Liver (tissue), 9 donors: ENCODE measurements around the gene ABCC3. TPM values are rescaled to one million over a fixed set of nuclear protein-coding genes. Genes with fewer than 3 reads are reported as not detected.

ENCODE experiments used
- DNase-seq: peaks from one replicate; pipeline ENCODE4 v3.0.0-alpha.2; 2017; ENCODE audit warnings: low spot score
- H3K27ac ChIP-seq, 2 donors: one replicate each; pipeline ENCODE4 v1.7.0; 2013; ENCODE audit warnings: inconsistent platforms in 2 of 2, low read length in 2 of 2, control low read depth in 1 of 2, low read depth in 1 of 2, mild to moderate bottlenecking in 1 of 2
- H3K27me3 ChIP-seq, 4 donors: one replicate each; pipeline versions ENCODE4 v1.6.1 to v1.7.0; 2013; ENCODE audit warnings: low read length in 3 of 4, inconsistent platforms in 1 of 4, mild to moderate bottlenecking in 1 of 4, moderate library complexity in 1 of 4; ENCODE audit not compliant: control insufficient read depth in 4 of 4, insufficient read depth in 4 of 4
- H3K36me3 ChIP-seq, 4 donors: one replicate each; pipeline versions ENCODE4 v1.6.1 to v1.7.0; 2013; ENCODE audit warnings: low read length in 3 of 4, mild to moderate bottlenecking in 3 of 4, low read depth in 1 of 4, moderate library complexity in 1 of 4; ENCODE audit not compliant: control insufficient read depth in 4 of 4, insufficient read depth in 3 of 4
- H3K4me1 ChIP-seq, 4 donors: one replicate each; pipeline versions ENCODE4 v1.6.1 to v1.7.0; 2013; ENCODE audit warnings: low read length in 3 of 4, mild to moderate bottlenecking in 3 of 4, moderate library complexity in 1 of 4; ENCODE audit not compliant: control insufficient read depth in 4 of 4, insufficient read depth in 4 of 4
- H3K4me3 ChIP-seq, 3 donors: one replicate each; pipeline versions ENCODE4 v1.6.1 to v1.7.0; 2013; ENCODE audit warnings: low read length in 3 of 3, control low read depth in 1 of 3, low read depth in 1 of 3, mild to moderate bottlenecking in 1 of 3
- H3K9ac ChIP-seq, 2 donors: one replicate each; pipeline ENCODE4 v1.7.0; 2013; ENCODE audit warnings: low read length in 2 of 2, mild to moderate bottlenecking in 2 of 2, moderate library complexity in 2 of 2, control low read depth in 1 of 2, low read depth in 1 of 2
- H3K9me3 ChIP-seq, 4 donors: one replicate each; pipeline versions ENCODE4 v1.6.1 to v1.7.0; 2013; ENCODE audit warnings: low read length in 3 of 4; ENCODE audit not compliant: control insufficient read depth in 4 of 4
- EGR1 ChIP-seq, 2 donors: IDR thresholded peaks; 2 replicates each; pipeline ENCODE4 v1.6.1; 2016 to 2018; ENCODE audit warnings: antibody characterized with exemption in 2 of 2, low read depth in 2 of 2
- FOXA1 ChIP-seq: IDR thresholded peaks from 2 replicates; pipeline ENCODE4 v1.6.1; 2016; ENCODE audit warnings: antibody characterized with exemption
- FOXA2 ChIP-seq: IDR thresholded peaks from 2 replicates; pipeline ENCODE4 v1.6.1; 2016; ENCODE audit warnings: antibody characterized with exemption
- GABPA ChIP-seq, 2 donors: IDR thresholded peaks in 1 of 2; conservative IDR thresholded peaks in 1 of 2; 2 replicates each; pipeline ENCODE4 v1.6.1; 2016; ENCODE audit warnings: antibody characterized with exemption in 2 of 2, mild to moderate bottlenecking in 1 of 2, moderate library complexity in 1 of 2
- HNF4A ChIP-seq, 2 donors: conservative IDR thresholded peaks; 2 replicates each; pipeline ENCODE4 v1.6.1; 2016; ENCODE audit warnings: antibody characterized with exemption in 2 of 2, mild to moderate bottlenecking in 2 of 2
- HNF4G ChIP-seq: IDR thresholded peaks from 2 replicates; pipeline ENCODE4 v1.6.1; 2016; ENCODE audit warnings: antibody characterized with exemption
- JUND ChIP-seq, 2 donors: IDR thresholded peaks; 2 replicates each; pipeline ENCODE4 v1.6.1; 2016; ENCODE audit warnings: antibody characterized with exemption in 2 of 2
- NR2F2 ChIP-seq: IDR thresholded peaks from 2 replicates; pipeline ENCODE4 v1.6.1; 2016; ENCODE audit warnings: antibody characterized with exemption
- RAD21 ChIP-seq, 2 donors: IDR thresholded peaks; 2 replicates each; pipeline ENCODE4 v1.6.1; 2016; ENCODE audit warnings: antibody characterized with exemption in 2 of 2, mild to moderate bottlenecking in 2 of 2
- RXRA ChIP-seq, 2 donors: IDR thresholded peaks; 2 replicates each; pipeline ENCODE4 v1.6.1; 2017 to 2018; ENCODE audit warnings: antibody characterized with exemption in 2 of 2, mild to moderate bottlenecking in 1 of 2
- SP1 ChIP-seq: IDR thresholded peaks from 2 replicates; pipeline ENCODE4 v1.6.1; 2018; ENCODE audit warnings: antibody characterized with exemption, mild to moderate bottlenecking
- TAF1 ChIP-seq: conservative IDR thresholded peaks from 2 replicates; pipeline ENCODE4 v1.6.1; 2016; ENCODE audit warnings: antibody characterized with exemption, mild to moderate bottlenecking
- YY1 ChIP-seq: IDR thresholded peaks from 2 replicates; pipeline ENCODE4 v1.6.1; 2016; ENCODE audit warnings: antibody characterized with exemption, mild to moderate bottlenecking
- WGBS: extraction: QIAGEN DNeasy Blood & Tissue Kit; methylation state at CpG from one replicate; pipeline ENCODE4 v1.1.7; 2013; 5-methylcytosine and 5-hydroxymethylcytosine counted together
- polyA plus RNA-seq, 2 donors: library from polyadenylated mRNA; stranded (reverse) in 1 of 2; unstranded in 1 of 2; fragments of 200-250 nt in 1 of 2; fragments of >200 nt in 1 of 2; fragmentation: Nextera tagmentation in 1 of 2; extraction: Ambion mirVana in 1 of 2; gene quantifications; one replicate each; pipeline versions ENCODE4 v1.2.1 to v1.2.3, GENCODE V29; 2013 to 2015
- total RNA-seq, 2 donors: library from RNA; depleted of rRNA; stranded (reverse); fragments of >200 nt; gene quantifications; one replicate each; pipeline ENCODE4 v1.2.3, GENCODE V29; 2014
- TF ChIP-seq, protein P1 (sequence below): fragments of 150-350 bp; IDR thresholded peaks from 2 replicates; pipeline ENCODE4 v1.5.1; 2017; ENCODE audit warnings: improper control_type of control experiment, low read depth, low read length; ENCODE audit not compliant: missing input control
- TF ChIP-seq, protein P2 (sequence below): IDR thresholded peaks from 2 replicates; pipeline ENCODE4 v1.6.1; 2016; ENCODE audit warnings: antibody characterized with exemption, mild to moderate bottlenecking
- TF ChIP-seq, protein P3 (sequence below): IDR thresholded peaks from 2 replicates; pipeline ENCODE4 v1.6.1; 2016; ENCODE audit warnings: antibody characterized with exemption
- TF ChIP-seq, protein P4 (sequence below): IDR thresholded peaks from 2 replicates; pipeline ENCODE4 v1.6.1; 2016; ENCODE audit warnings: antibody characterized with exemption
- donor health status: healthy.
- donor health status: healthy.
- donor health status: healthy.
- donor health status: healthy.
- donor health status: healthy.

ABCC3 gene
- total and polyA plus RNA-seq, 4 donors = 10.5 to 197 (median 80.5) TPM

DNA sequence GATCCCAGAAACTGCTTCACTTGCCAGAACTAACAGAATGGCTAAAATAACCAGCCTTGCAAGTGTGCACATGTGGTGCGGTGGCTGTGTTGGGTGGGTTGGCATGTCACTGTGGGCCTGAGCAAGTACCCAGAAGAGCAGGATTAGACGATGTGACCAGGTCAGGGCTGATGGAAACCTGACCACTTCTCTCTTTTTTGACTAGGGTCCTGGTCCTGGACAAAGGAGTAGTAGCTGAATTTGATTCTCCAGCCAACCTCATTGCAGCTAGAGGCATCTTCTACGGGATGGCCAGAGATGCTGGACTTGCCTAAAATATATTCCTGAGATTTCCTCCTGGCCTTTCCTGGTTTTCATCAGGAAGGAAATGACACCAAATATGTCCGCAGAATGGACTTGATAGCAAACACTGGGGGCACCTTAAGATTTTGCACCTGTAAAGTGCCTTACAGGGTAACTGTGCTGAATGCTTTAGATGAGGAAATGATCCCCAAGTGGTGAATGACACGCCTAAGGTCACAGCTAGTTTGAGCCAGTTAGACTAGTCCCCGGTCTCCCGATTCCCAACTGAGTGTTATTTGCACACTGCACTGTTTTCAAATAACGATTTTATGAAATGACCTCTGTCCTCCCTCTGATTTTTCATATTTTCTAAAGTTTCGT lies 56.3 kb downstream of the ABCC3 start:
- H3K4me3 ChIP-seq = no peak overlapping the region
- TF ChIP-seq, protein P1, sequence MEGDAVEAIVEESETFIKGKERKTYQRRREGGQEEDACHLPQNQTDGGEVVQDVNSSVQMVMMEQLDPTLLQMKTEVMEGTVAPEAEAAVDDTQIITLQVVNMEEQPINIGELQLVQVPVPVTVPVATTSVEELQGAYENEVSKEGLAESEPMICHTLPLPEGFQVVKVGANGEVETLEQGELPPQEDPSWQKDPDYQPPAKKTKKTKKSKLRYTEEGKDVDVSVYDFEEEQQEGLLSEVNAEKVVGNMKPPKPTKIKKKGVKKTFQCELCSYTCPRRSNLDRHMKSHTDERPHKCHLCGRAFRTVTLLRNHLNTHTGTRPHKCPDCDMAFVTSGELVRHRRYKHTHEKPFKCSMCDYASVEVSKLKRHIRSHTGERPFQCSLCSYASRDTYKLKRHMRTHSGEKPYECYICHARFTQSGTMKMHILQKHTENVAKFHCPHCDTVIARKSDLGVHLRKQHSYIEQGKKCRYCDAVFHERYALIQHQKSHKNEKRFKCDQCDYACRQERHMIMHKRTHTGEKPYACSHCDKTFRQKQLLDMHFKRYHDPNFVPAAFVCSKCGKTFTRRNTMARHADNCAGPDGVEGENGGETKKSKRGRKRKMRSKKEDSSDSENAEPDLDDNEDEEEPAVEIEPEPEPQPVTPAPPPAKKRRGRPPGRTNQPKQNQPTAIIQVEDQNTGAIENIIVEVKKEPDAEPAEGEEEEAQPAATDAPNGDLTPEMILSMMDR = no peak
- TF ChIP-seq, protein P2, sequence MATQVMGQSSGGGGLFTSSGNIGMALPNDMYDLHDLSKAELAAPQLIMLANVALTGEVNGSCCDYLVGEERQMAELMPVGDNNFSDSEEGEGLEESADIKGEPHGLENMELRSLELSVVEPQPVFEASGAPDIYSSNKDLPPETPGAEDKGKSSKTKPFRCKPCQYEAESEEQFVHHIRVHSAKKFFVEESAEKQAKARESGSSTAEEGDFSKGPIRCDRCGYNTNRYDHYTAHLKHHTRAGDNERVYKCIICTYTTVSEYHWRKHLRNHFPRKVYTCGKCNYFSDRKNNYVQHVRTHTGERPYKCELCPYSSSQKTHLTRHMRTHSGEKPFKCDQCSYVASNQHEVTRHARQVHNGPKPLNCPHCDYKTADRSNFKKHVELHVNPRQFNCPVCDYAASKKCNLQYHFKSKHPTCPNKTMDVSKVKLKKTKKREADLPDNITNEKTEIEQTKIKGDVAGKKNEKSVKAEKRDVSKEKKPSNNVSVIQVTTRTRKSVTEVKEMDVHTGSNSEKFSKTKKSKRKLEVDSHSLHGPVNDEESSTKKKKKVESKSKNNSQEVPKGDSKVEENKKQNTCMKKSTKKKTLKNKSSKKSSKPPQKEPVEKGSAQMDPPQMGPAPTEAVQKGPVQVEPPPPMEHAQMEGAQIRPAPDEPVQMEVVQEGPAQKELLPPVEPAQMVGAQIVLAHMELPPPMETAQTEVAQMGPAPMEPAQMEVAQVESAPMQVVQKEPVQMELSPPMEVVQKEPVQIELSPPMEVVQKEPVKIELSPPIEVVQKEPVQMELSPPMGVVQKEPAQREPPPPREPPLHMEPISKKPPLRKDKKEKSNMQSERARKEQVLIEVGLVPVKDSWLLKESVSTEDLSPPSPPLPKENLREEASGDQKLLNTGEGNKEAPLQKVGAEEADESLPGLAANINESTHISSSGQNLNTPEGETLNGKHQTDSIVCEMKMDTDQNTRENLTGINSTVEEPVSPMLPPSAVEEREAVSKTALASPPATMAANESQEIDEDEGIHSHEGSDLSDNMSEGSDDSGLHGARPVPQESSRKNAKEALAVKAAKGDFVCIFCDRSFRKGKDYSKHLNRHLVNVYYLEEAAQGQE = no peak
- TF ChIP-seq RAD21 (IDR thresholded peaks at IDR 0.05) (no peak), HNF4G (no peak), FOXA1 (no peak), EGR1 (IDR thresholded peaks at IDR 0.05; ENCODE audit: low read depth in 2 of 2) (no peak), NR2F2 (no peak), YY1 (no peak), GABPA (IDR thresholded peaks at IDR 0.05 in 1 of 2, conservative IDR thresholded peaks at IDR 0.05 in 1 of 2) (no peak), FOXA2 (no peak), HNF4A (conservative IDR thresholded peaks at IDR 0.05) (no peak), RXRA (IDR thresholded peaks at IDR 0.05) (no peak), TAF1 (no peak), JUND (IDR thresholded peaks at IDR 0.05) (no peak), SP1 (no peak)
- TF ChIP-seq, protein P3, sequence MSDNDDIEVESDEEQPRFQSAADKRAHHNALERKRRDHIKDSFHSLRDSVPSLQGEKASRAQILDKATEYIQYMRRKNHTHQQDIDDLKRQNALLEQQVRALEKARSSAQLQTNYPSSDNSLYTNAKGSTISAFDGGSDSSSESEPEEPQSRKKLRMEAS = no peak
- TF ChIP-seq, protein P4, sequence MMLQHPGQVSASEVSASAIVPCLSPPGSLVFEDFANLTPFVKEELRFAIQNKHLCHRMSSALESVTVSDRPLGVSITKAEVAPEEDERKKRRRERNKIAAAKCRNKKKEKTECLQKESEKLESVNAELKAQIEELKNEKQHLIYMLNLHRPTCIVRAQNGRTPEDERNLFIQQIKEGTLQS = no peak
- H3K27ac ChIP-seq = peak overlapping the region; percentile 15 to 71
- no peaks in the 10 kb centered on the region for H3K9me3 ChIP-seq
- peaks cover 33 to 76% (median 68%) of the 10 kb centered on the region in 4 donors for H3K4me1 ChIP-seq
- WGBS = 52% methylated on average over 9 of the region's 9 CpGs
- no peaks in the 10 kb centered on the region for H3K27me3 ChIP-seq
- no peak for DNase-seq
- H3K9ac ChIP-seq = no peak overlapping the region
- H3K36me3 ChIP-seq = peaks cover 0 to 12% (median 7%) of the 10 kb centered on the region in 4 donors
